Hepatocyte (in vitro differentiated cells): ENCODE results near the gene MANBA. TPM values are rescaled to one million over a fixed set of nuclear protein-coding genes. Genes with fewer than 3 reads are reported as not detected.

Source experiments
- DNase-seq: peaks from one replicate; pipeline ENCODE4 v3.0.0-alpha.2; 2016; ENCODE audit warnings: low spot score
- H2AFZ ChIP-seq: fragments of 200-600 bp; sonication (generic); 2 replicates; pipeline ENCODE4 v1.6.0; 2016; ENCODE audit warnings: antibody characterized with exemption, mild to moderate bottlenecking
- H3K27ac ChIP-seq: fragments of 200-600 bp; sonication (generic); 2 replicates; pipeline ENCODE4 v1.5.1; 2016; ENCODE audit warnings: mild to moderate bottlenecking
- H3K27me3 ChIP-seq: fragments of 200-600 bp; sonication (generic); 2 replicates; pipeline ENCODE4 v1.6.1; 2016
- H3K36me3 ChIP-seq: fragments of 200-600 bp; sonication (generic); replicated peaks from 2 replicates; pipeline ENCODE4 v1.5.1; 2016; ENCODE audit warnings: low read depth; ENCODE audit not compliant: insufficient read depth
- H3K4me1 ChIP-seq: fragments of 200-600 bp; sonication (generic); 2 replicates; pipeline ENCODE4 v1.5.1; 2016; ENCODE audit warnings: mild to moderate bottlenecking, moderate library complexity; ENCODE audit not compliant: insufficient read depth
- H3K4me2 ChIP-seq: fragments of 200-600 bp; sonication (generic); 2 replicates; pipeline ENCODE4 v1.6.0; 2016
- H3K4me3 ChIP-seq: fragments of 200-600 bp; sonication (generic); 2 replicates; pipeline ENCODE4 v1.5.1; 2016; ENCODE audit warnings: mild to moderate bottlenecking
- H3K79me2 ChIP-seq: fragments of 200-600 bp; sonication (generic); 2 replicates; pipeline ENCODE4 v1.6.0; 2017; ENCODE audit warnings: mild to moderate bottlenecking
- H3K9me2 ChIP-seq: fragments of 200-600 bp; sonication (generic); replicated peaks from 2 replicates; pipeline ENCODE4 v1.6.0; 2017; ENCODE audit warnings: mild to moderate bottlenecking; ENCODE audit not compliant: insufficient read depth
- H3K9me3 ChIP-seq: fragments of 200-600 bp; sonication (generic); 2 replicates; pipeline ENCODE4 v1.5.1; 2016; ENCODE audit warnings: low read depth, mild to moderate bottlenecking
- H4K20me1 ChIP-seq: fragments of 200-600 bp; sonication (generic); 2 replicates; pipeline ENCODE4 v1.6.0; 2016; ENCODE audit warnings: mild to moderate bottlenecking; ENCODE audit not compliant: insufficient read depth, poor library complexity, severe bottlenecking
- EZH2 ChIP-seq: fragments of 200-600 bp; sonication (generic); IDR thresholded peaks from 2 replicates; pipeline ENCODE4 v1.6.1; 2016; ENCODE audit warnings: antibody characterized with exemption, mild to moderate bottlenecking, borderline replicate concordance
- EZH2phosphoT487 ChIP-seq: fragments of 200-600 bp; sonication (generic); IDR thresholded peaks from one replicate; pipeline ENCODE4 v1.6.1; 2018; ENCODE audit warnings: antibody characterized with exemption, mild to moderate bottlenecking, low read depth, moderate library complexity; ENCODE audit not compliant: unreplicated experiment, severe bottlenecking
- WGBS: methylation state at CpG from one replicate; pipeline ENCODE4 v1.1.6; 2016; ENCODE audit warnings: low lambda C conversion rate; ENCODE audit errors: missing lambda C conversion rate; 5-methylcytosine and 5-hydroxymethylcytosine counted together
- polyA plus RNA-seq: library from polyadenylated mRNA; unstranded; fragments of >200 nt; fragmentation: Nextera tagmentation; extraction: Ambion mirVana; gene quantifications from 2 replicates; pipeline ENCODE4 v1.2.1, GENCODE V29; 2016
- total RNA-seq: library from RNA; depleted of rRNA; stranded (reverse); fragments of >200 nt; gene quantifications from 2 replicates; pipeline ENCODE4 v1.2.3, GENCODE V29; 2014
- TF ChIP-seq, protein P1 (sequence below): fragments of 200-600 bp; sonication (generic); IDR thresholded peaks from 2 replicates; pipeline ENCODE4 v1.5.1; 2016; ENCODE audit warnings: antibody characterized with exemption, mild to moderate bottlenecking; ENCODE audit not compliant: poor library complexity

Gene MANBA
- total and polyA plus RNA-seq, 2 experiments from 2014 or later = 52.0 to 98.1 TPM

DNA sequence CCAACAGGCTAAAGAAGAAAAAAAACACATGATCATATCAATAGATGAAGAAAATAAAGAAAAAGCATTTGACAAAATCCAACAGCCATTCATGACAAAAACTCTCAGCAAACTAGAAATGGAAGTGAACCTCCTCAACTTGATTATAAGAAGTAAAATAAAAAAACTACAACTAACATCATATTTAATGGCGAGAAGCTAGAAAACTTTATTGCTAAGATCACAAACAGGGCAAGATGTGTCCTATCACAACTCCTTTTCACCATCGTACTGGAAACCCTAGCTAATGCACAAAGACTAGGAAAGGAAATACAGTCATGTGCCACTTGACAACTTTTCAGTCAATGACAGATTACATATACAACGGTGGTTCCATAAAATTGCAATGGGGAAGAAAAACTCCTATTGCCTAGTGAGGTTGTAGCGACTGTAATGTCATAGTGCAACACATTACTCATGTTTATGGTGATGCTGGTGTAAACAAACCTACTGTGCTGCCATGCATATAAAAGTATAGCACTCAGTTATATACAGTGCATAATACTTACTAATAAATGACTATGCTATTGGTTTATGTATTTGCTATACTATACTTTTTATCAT is 12.1 kb upstream of the MANBA start:
- Histone ChIP-seq H3K36me3 (no peaks in the 10 kb centered on the region), H4K20me1 (no peaks in the 10 kb centered on the region), H3K27ac (no peak overlapping the region), H3K79me2 (no peaks in the 10 kb centered on the region), H3K9me2 (no peaks in the 10 kb centered on the region), H2AFZ (no peak overlapping the region), H3K27me3 (no peaks in the 10 kb centered on the region), H3K4me1 (no peaks in the 10 kb centered on the region), H3K4me3 (no peak overlapping the region), H3K9me3 (no peaks in the 10 kb centered on the region), H3K4me2 (no peak overlapping the region)
- TF ChIP-seq, protein P1, sequence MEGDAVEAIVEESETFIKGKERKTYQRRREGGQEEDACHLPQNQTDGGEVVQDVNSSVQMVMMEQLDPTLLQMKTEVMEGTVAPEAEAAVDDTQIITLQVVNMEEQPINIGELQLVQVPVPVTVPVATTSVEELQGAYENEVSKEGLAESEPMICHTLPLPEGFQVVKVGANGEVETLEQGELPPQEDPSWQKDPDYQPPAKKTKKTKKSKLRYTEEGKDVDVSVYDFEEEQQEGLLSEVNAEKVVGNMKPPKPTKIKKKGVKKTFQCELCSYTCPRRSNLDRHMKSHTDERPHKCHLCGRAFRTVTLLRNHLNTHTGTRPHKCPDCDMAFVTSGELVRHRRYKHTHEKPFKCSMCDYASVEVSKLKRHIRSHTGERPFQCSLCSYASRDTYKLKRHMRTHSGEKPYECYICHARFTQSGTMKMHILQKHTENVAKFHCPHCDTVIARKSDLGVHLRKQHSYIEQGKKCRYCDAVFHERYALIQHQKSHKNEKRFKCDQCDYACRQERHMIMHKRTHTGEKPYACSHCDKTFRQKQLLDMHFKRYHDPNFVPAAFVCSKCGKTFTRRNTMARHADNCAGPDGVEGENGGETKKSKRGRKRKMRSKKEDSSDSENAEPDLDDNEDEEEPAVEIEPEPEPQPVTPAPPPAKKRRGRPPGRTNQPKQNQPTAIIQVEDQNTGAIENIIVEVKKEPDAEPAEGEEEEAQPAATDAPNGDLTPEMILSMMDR = no peak
- no peak for TF ChIP-seq EZH2
- TF ChIP-seq EZH2phosphoT487 = no peak
- 85% methylated on average over 4 of the region's 4 CpGs for WGBS
- DNase-seq = no peak

DNA sequence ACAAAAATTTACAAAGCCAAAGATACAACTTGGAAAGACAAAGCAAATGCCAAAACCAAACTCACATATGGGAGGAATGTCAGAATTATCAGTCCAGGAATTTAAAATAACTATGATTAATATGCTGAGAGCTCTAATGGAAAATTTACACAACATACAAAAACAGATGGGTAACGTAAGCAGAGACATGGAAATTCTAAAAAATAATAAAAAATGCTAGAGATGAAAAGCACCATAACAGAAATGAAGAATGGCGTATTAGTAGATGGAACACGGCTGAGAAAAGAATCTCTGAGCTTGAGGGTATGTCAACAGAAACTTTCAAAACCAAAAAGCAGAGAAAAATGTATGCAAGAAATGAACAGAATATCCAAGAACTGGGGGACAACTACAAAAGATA is 4.1 kb upstream of the MANBA start:
- H3K4me3 ChIP-seq = no peak overlapping the region
- no peaks in the 10 kb centered on the region for H4K20me1 ChIP-seq
- no peaks in the 10 kb centered on the region for H3K9me2 ChIP-seq
- no peak for DNase-seq
- WGBS = 97% methylated on average over 3 of the region's 3 CpGs
- TF ChIP-seq EZH2 (no peak), EZH2phosphoT487 (no peak)
- TF ChIP-seq, protein P1 = no peak
- H2AFZ ChIP-seq = no peak overlapping the region
- H3K4me1 ChIP-seq = no peaks in the 10 kb centered on the region
- H3K79me2 ChIP-seq = peaks cover 2% of the 10 kb centered on the region
- H3K27me3 ChIP-seq = no peaks in the 10 kb centered on the region
- no peak overlapping the region for H3K27ac ChIP-seq
- H3K4me2 ChIP-seq = no peak overlapping the region
- H3K9me3 ChIP-seq = no peaks in the 10 kb centered on the region
- H3K36me3 ChIP-seq = no peaks in the 10 kb centered on the region

DNA sequence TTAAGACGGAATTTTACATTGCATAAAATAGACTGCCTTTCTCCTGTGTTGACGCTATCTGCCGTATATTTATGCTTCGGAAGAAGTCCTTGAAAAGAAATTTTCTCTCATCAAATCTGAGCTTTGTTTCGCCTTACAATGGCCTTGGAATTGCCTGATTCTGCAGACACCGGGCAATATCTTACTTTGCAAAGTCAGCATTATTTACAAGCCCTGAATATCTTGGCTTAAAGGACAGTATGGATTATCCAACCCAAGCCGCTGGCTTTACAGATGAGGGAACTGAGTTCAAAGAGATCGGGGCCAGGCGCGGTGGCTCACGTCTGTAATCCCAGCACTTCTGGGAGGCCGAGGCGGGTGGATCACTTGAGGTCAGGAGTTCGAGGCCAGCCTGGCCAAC is 1.1 kb upstream of the MANBA start:
- peak overlapping the region; percentile 80 for H3K4me2 ChIP-seq
- H4K20me1 ChIP-seq = peaks cover 4% of the 10 kb centered on the region
- no peaks in the 10 kb centered on the region for H3K27me3 ChIP-seq
- H3K36me3 ChIP-seq = no peaks in the 10 kb centered on the region
- H3K9me2 ChIP-seq = no peaks in the 10 kb centered on the region
- H3K4me1 ChIP-seq = peaks cover 7% of the 10 kb centered on the region
- no peak for TF ChIP-seq EZH2
- TF ChIP-seq, protein P1 = no peak
- TF ChIP-seq EZH2phosphoT487 = no peak
- peak overlapping the region; percentile 75 for H3K4me3 ChIP-seq
- peaks cover 32% of the 10 kb centered on the region for H3K79me2 ChIP-seq
- peak overlapping the region; percentile 88 for H2AFZ ChIP-seq
- WGBS = 76% methylated on average over 14 of the region's 14 CpGs
- no peaks in the 10 kb centered on the region for H3K9me3 ChIP-seq
- peak overlapping the region; percentile 88 for H3K27ac ChIP-seq
- no peak for DNase-seq

DNA sequence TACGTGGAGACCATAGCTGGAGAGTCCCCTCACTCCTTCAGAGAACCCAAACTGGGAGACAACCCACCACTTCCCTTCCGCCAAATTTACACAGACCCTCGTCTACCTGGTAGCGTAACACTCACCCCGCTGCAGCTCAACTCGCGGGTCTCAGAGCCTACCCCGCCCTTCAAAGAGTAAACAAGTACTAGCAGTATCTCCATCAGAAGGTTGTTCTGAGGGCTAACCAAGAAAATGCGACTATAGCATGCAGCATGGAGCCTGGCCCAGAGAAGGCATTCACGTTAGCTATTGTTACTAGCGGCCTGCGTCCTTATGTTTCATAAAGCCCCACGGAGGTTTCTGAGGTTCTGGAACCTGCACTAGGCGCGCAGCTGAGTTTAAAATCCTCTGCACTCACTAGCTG is 531 bp upstream of the MANBA start:
- Histone ChIP-seq H3K9me2 (no peaks in the 10 kb centered on the region), H3K79me2 (peaks cover 38% of the 10 kb centered on the region), H2AFZ (peak overlapping the region; percentile 88), H3K27me3 (no peaks in the 10 kb centered on the region), H3K9me3 (no peaks in the 10 kb centered on the region), H3K27ac (peak overlapping the region; percentile 88), H4K20me1 (peaks cover 4% of the 10 kb centered on the region), H3K4me3 (peak overlapping the region; percentile 75), H3K4me2 (peak overlapping the region; percentile 80), H3K4me1 (peaks cover 7% of the 10 kb centered on the region), H3K36me3 (no peaks in the 10 kb centered on the region)
- TF ChIP-seq, protein P1 = no peak
- no peak for TF ChIP-seq EZH2
- no peak for TF ChIP-seq EZH2phosphoT487
- peak; percentile 34 for DNase-seq
- WGBS = 5% methylated on average over 15 of the region's 15 CpGs
